HepG2 (cell line): ENCODE measurements around the gene ATP4B. TPM values are rescaled to one million over a fixed set of nuclear protein-coding genes. Genes with fewer than 3 reads are reported as not detected.
A peak's percentile ranks its signal among the peaks of the same experiment; 100 is the strongest.

Experiments
- ATAC-seq: fragments of 200-7000 bp; cut with Tn5 transposase; 3 replicates; pipeline ENCODE4 v1.9.1; 2020; ENCODE audit warnings: mild to moderate bottlenecking, moderate library complexity
- BruUV-seq: library from RNA; stranded (reverse); fragments of 400-500 nt; replicated peaks from 2 replicates; lab custom pipeline; 2021; lab: Mats Ljungman, UMichigan
- CTCF ChIA-PET: fragments of 300-600 bp; formaldehyde crosslinking; extraction: SDS; loops from one replicate; lab custom pipeline; 2021; ENCODE audit warnings: low total read pairs, inconsistent platforms, low intra/inter-chr PET ratio; lab: Yijun Ruan, JAX
- POLR2A ChIA-PET: fragments of 350-600 bp; sonication (Branson Sonifier 250); formaldehyde crosslinking; loops from one replicate; lab custom pipeline; 2020; ENCODE audit warnings: antibody characterized with exemption, inconsistent platforms; lab: Yijun Ruan, JAX
- DNase-seq: peaks from one replicate; pipeline ENCODE4 v3.0.0-alpha.2; 2015; ENCODE audit warnings: low spot score
- FAIRE-seq: peaks from 3 replicates; lab custom pipeline; 2011; peaks lifted over from hg19 to GRCh38; lab: Jason Lieb, UNC
- H2AFZ ChIP-seq: one replicate; pipeline ENCODE4 v1.6.1; 2011; ENCODE audit warnings: low read length, inconsistent platforms
- H3K27ac ChIP-seq: fragments of 300-600 bp; 3 replicates; pipeline ENCODE4 v1.8.0; 2011; ENCODE audit warnings: mixed run types, mild to moderate bottlenecking, mixed read lengths, low read length, inconsistent platforms; ENCODE audit not compliant: insufficient read depth; ENCODE audit errors: extremely low read length
- H3K27me3 ChIP-seq, 2 experiments: fragments of 200-600 bp in 1 of 2; 2 replicates in 1 of 2; 3 replicates in 1 of 2; pipeline versions ENCODE4 v1.6.0 to v1.8.0; 2011; ENCODE audit warnings: low read length in 2 of 2, mild to moderate bottlenecking in 2 of 2, moderate library complexity in 2 of 2, inconsistent platforms in 1 of 2; ENCODE audit not compliant: insufficient read depth in 2 of 2, control insufficient read depth in 1 of 2
- H3K36me3 ChIP-seq, 2 experiments: fragments of 200-600 bp in 1 of 2; replicated peaks in 1 of 2; 2 replicates in 1 of 2; 3 replicates in 1 of 2; pipeline versions ENCODE4 v1.5.1 to v1.8.0; 2011; ENCODE audit warnings: low read length in 2 of 2, inconsistent platforms in 1 of 2; ENCODE audit not compliant: insufficient read depth in 2 of 2, control insufficient read depth in 1 of 2
- H3K4me1 ChIP-seq: 2 replicates; pipeline ENCODE4 v1.5.1; 2012; ENCODE audit warnings: low read length, inconsistent platforms; ENCODE audit not compliant: insufficient read depth
- H3K4me2 ChIP-seq: 2 replicates; pipeline ENCODE4 v1.6.0; 2011; ENCODE audit warnings: low read depth, low read length, inconsistent platforms
- H3K4me3 ChIP-seq, 3 experiments: fragments of 200-600 bp in 1 of 3; sonication (generic), shearing (Covaris generic) in 1 of 3; replicated peaks in 1 of 3; 2 replicates each; pipeline ENCODE4 v1.5.1; 2011 to 2016; ENCODE audit warnings: low read length in 3 of 3, inconsistent platforms in 2 of 3, low read depth in 2 of 3, mild to moderate bottlenecking in 2 of 3, control low read depth in 1 of 3, mixed read lengths in 1 of 3; ENCODE audit not compliant: insufficient read depth in 1 of 3
- H3K79me2 ChIP-seq: one replicate; pipeline ENCODE4 v1.6.1; 2011; ENCODE audit warnings: low read length, inconsistent platforms; ENCODE audit not compliant: insufficient read depth
- H3K9ac ChIP-seq: 2 replicates; pipeline ENCODE4 v1.6.0; 2011; ENCODE audit warnings: mild to moderate bottlenecking, low read depth, low read length, inconsistent platforms; ENCODE audit not compliant: insufficient read depth
- H3K9me3 ChIP-seq: 2 replicates; pipeline ENCODE4 v1.5.1; 2012; ENCODE audit warnings: mild to moderate bottlenecking, low read length
- H4K20me1 ChIP-seq: 2 replicates; pipeline ENCODE4 v1.6.0; 2011; ENCODE audit warnings: inconsistent platforms, mild to moderate bottlenecking, low read length, moderate library complexity; ENCODE audit not compliant: insufficient read depth
- AHDC1 ChIP-seq: sonication (generic); formaldehyde crosslinking; IDR thresholded peaks from 2 replicates; pipeline ENCODE4 v1.5.1; 2020; ENCODE audit warnings: mild to moderate bottlenecking, missing genetic modification reagents, borderline replicate concordance
- EEA1 ChIP-seq: sonication (generic); formaldehyde crosslinking; IDR thresholded peaks from 2 replicates; pipeline ENCODE4 v1.5.1; 2020; ENCODE audit warnings: mild to moderate bottlenecking, missing genetic modification reagents, borderline replicate concordance
- FIP1L1 ChIP-seq: fragments of 200-400 bp; formaldehyde crosslinking; IDR thresholded peaks from 2 replicates; pipeline ENCODE4 v1.6.1; 2018; ENCODE audit warnings: low read depth, mild to moderate bottlenecking, low read length, moderate library complexity, borderline replicate concordance; ENCODE audit not compliant: insufficient read depth
- FOXC1 ChIP-seq: sonication (generic); formaldehyde crosslinking; IDR thresholded peaks from 2 replicates; pipeline ENCODE4 v1.8.0; 2022; ENCODE audit warnings: mild to moderate bottlenecking, missing genetic modification reagents, borderline replicate concordance
- KIAA2018 ChIP-seq: sonication (generic); formaldehyde crosslinking; IDR thresholded peaks from 2 replicates; pipeline ENCODE4 v1.5.0; 2020; ENCODE audit warnings: mild to moderate bottlenecking, missing genetic modification reagents, borderline replicate concordance
- MIER3 ChIP-seq: IDR thresholded peaks from 2 replicates; pipeline ENCODE4 v1.6.1; 2016; ENCODE audit warnings: missing compliant biosample characterization, borderline replicate concordance
- PHF8 ChIP-seq: sonication (generic); formaldehyde crosslinking; IDR thresholded peaks from 2 replicates; pipeline ENCODE4 v1.5.0; 2020; ENCODE audit warnings: missing genetic modification reagents
- SIX4 ChIP-seq: sonication (generic); formaldehyde crosslinking; IDR thresholded peaks from 2 replicates; pipeline ENCODE4 v1.4.0; 2020; ENCODE audit warnings: missing genetic modification reagents
- ZNF253 ChIP-seq: sonication (generic); formaldehyde crosslinking; IDR thresholded peaks from 2 replicates; pipeline ENCODE4 v1.8.0; 2022; ENCODE audit warnings: mild to moderate bottlenecking, missing genetic modification reagents, borderline replicate concordance
- ZNF263 ChIP-seq: sonication (generic); formaldehyde crosslinking; IDR thresholded peaks from 2 replicates; pipeline ENCODE4 v1.4.0; 2020; ENCODE audit warnings: missing genetic modification reagents
- ZNF282 ChIP-seq: fragments of 450-650 bp; IDR thresholded peaks from 2 replicates; pipeline ENCODE4 v1.6.1; 2018; ENCODE audit not compliant: partially characterized antibody
- WGBS: methylation state at CpG from one replicate; pipeline ENCODE4 v1.1.6; 2017; ENCODE audit warnings: low lambda C conversion rate; 5-methylcytosine and 5-hydroxymethylcytosine counted together
- in situ Hi-C: cut with HindIII; loops from 2 replicates; pipeline ENCODE4 v1.10.0; 2017; ENCODE audit warnings: low pct_unique_long_range_greater_than_20kb; ENCODE audit not compliant: extremely low pct_ligation_motif_present
- intact Hi-C: fragments of 100-400 bp; cut with micrococcal nuclease; formaldehyde crosslinking; loops from one replicate; pipeline ENCODE4 v1.10.0; 2022; ENCODE audit not compliant: unreplicated experiment
- polyA plus RNA-seq, 8 experiments: library from polyadenylated mRNA; depleted of rRNA in 3 of 8; stranded (reverse) in 7 of 8; unstranded in 1 of 8; fragments of >200 nt; fragmentation: Illumina TruSeq in 4 of 8; extraction: Trizol in 4 of 8; gene quantifications; 2 replicates each; pipeline versions ENCODE4 v1.2.1 to v1.2.3, GENCODE V29; 2011 to 2016; ENCODE audit warnings: low read depth in 4 of 8, missing spikeins in 1 of 8, mixed read lengths in 1 of 8; ENCODE audit not compliant: insufficient read depth in 1 of 8
- total RNA-seq, 5 experiments: library from RNA; depleted of rRNA; stranded (reverse); fragments of >200 nt; fragmentation: Illumina TruSeq; extraction: Trizol; gene quantifications; 2 replicates each; pipeline ENCODE4 v1.2.3, GENCODE V29; 2016; ENCODE audit warnings: low read depth in 1 of 5

ATP4B gene
- total and polyA plus RNA-seq, 2 of the 13 experiments (the other 11 are each of a cell fraction or from before 2014, with no cell fraction given), result not detected

- no peaks in the 10 kb centered on the region for H3K36me3 ChIP-seq
- intact Hi-C loops (no loop called here), in situ Hi-C loops (no loop called here)
- WGBS, result 29% methylated on average over 12 of the region's 21 CpGs
- H3K27ac ChIP-seq, result no peak overlapping the region
- H3K4me3 ChIP-seq, result no peak overlapping the region
- H3K9ac ChIP-seq, result no peak overlapping the region
- H4K20me1 ChIP-seq, result no peaks in the 10 kb centered on the region
- no peak for DNase-seq
- ATAC-seq, result peak; percentile 52
- CTCF ChIA-PET, result no interaction called here
- peaks cover 6% of the 10 kb centered on the region for H3K4me1 ChIP-seq
- H3K4me2 ChIP-seq, result no peak overlapping the region
- no peak overlapping the region for H2AFZ ChIP-seq
- H3K9me3 ChIP-seq, result no peaks in the 10 kb centered on the region
- no peaks in the 10 kb centered on the region for H3K79me2 ChIP-seq
- peaks cover 7 to 46% of the 10 kb centered on the region in 2 experiments; a peak in 4 of 5 replicates for H3K27me3 ChIP-seq
- no peak for FAIRE-seq
- POLR2A ChIA-PET, result no interaction called here
- BruUV-seq, result no TSS peak
- TF ChIP-seq SIX4 (CRISPR knock-in tag) (no peak), ZNF253 (CRISPR knock-in tag) (no peak), MIER3 (CRISPR knock-in tag) (no peak), FIP1L1 (no peak), ZNF282 (no peak), KIAA2018 (CRISPR knock-in tag) (no peak), EEA1 (CRISPR knock-in tag) (no peak), FOXC1 (CRISPR knock-in tag) (no peak), PHF8 (CRISPR knock-in tag) (no peak), ZNF263 (CRISPR knock-in tag) (no peak), AHDC1 (no peak)
These were observed 11.8 kb upstream of the ATP4B start for GRCh38 chr13:113669755-113670341.
